T47D (cell line): ENCODE measurements around the gene EHMT2.
A peak's percentile ranks its signal among the peaks of the same experiment; 100 is the strongest.

Experiments
- DNase-seq, 2 experiments: peaks; one replicate each; pipeline versions ENCODE4 v3.0.0 to v3.0.0-alpha.2; 2011 to 2012; ENCODE audit warnings: low read depth in 1 of 2, low spot score in 1 of 2
- JUND ChIP-seq: IDR thresholded peaks from 2 replicates; pipeline ENCODE4 v1.6.1; 2012; ENCODE audit warnings: low read depth
- in situ Hi-C: cut with HindIII; loops from 2 replicates; pipeline ENCODE4 v1.10.0; 2016; ENCODE audit warnings: low sequenced_read_pairs, low pct_unique_long_range_greater_than_20kb

Gene EHMT2

DNA sequence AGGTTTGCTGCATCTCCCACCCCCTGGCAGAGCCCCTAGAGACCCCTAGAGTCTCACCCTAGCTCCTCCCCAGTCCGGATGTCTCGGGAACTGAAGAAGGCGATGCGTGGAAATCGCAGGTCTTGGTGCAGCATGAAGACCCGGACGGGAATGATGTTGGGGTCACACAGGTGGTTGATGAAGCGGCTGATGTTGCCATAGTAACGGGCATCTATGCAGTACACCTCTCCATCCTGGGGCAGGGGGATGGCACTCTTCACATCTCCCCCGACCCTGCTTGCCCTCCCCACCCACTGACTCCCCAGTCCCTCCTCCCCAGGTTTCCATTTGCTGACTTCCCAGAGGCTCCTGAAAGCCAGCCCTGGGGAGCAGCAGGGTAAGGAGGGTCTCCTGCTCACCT is 16.9 kb downstream of the EHMT2 start:
- TF ChIP-seq JUND: no peak
- no peak for DNase-seq
- in situ Hi-C loops: no loop called here

DNA sequence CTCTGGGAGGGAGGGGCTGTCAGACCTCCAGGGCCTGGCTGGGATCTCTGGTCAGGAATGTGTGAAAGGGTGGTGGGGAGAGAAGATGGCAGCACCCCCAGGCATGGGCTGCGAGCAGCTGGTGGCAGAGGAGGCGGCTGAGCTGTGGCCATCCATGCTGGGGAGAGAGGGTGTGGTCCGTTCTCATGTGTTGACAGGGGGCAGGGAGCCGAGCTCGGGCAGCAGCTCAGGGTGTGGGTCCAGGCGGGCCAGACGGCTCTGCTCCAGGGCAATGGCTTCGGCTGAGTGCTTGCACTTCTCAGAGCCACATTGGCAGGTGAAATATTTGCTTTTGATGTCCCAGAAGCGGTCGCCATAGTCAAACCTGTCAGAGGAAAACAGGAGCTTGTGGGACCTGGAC is 17.6 kb downstream of the EHMT2 start:
- no peak for TF ChIP-seq JUND
- DNase-seq: no peak
- in situ Hi-C loops: no loop called here

DNA sequence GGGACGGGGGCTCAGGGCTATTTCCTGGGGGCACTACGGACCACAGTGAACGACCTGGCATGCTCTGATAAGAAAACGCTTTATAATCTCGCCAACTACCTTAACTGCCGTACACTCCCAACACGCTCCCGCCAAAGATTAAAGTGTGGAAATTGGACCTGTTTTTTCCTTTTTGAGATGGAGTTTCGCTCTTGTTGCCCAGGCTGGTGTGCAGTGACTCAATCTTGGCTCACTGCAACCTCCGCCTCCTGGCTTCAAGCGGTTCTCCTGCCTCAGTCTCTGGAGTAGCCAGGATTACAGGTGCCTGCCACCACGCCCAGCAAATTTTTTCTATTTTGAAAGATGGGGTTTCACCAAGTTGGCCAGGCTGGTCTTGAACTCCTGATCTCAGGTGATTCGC is 18.4 kb downstream of the EHMT2 start:
- no peak for TF ChIP-seq JUND
- no peak for DNase-seq
- in situ Hi-C loops: no loop called here

DNA sequence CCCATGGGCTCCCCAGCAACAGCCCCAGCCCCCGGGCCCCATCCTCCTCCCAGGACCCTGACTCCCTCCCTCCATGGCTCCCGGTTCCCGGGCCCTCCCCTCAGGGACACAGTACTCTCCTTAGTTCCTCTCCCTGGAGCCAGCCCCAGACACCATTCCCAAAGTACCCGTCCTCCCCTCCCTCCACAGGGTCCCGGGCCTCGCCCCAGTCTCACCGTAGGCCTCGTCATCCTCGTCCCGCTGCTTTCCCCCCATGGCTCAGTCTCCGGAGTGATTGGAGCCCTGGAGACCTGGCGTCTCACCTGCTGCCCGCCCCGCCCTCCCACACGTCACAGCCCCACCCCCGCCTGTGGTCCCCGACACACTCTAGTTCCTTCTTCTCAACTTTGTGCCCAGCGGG is 18.8 kb downstream of the EHMT2 start, which contains the start of gene SLC44A4:
Gene SLC44A4 (minus strand): TSS at position 272 of the 400 bp plus-strand sequence. CDS start 17 bp downstream, at position 255.
- no peak for DNase-seq
- in situ Hi-C loops: no loop called here
- TF ChIP-seq JUND: no peak

GRCh38 chr6:31878222-31878621 is 19.3 kb downstream of the EHMT2 start:
- DNase-seq: no peak
- in situ Hi-C loops: no loop called here
- TF ChIP-seq JUND: no peak

GRCh38 chr6:31877651-31878161 is 19.8 kb downstream of the EHMT2 start:
- TF ChIP-seq JUND: no peak
- peak in 1 of 2 experiments; percentile 72 for DNase-seq
- in situ Hi-C loops: no loop called here

GRCh38 chr6:31877125-31877650 is 20.3 kb downstream of the EHMT2 start:
- TF ChIP-seq JUND: no peak
- DNase-seq: no peak
- in situ Hi-C loops: no loop called here

DNA sequence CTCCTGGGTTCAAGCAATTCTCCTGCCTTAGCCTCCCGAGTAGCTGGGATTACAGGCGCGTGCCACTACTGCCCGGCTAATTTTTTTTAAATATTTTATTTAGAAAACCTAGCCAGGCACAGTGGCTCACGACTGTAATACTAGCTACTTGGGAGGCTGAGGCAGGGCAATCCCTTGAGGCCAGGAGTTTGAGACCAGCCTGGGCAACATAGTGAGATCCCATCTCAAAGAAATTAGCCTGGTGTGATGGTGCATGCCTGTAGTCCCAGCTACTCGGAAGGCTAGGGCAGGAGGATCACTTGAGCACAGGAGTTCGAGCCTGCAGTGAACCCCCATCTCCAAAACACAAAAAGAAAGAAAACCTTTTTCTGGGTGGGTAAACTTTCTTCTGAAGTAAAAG is 21.1 kb downstream of the EHMT2 start:
- in situ Hi-C loops: no loop called here
- no peak for DNase-seq
- TF ChIP-seq JUND: no peak

GRCh38 chr6:31875877-31876276 is 21.6 kb downstream of the EHMT2 start:
- DNase-seq: no peak
- TF ChIP-seq JUND: no peak
- in situ Hi-C loops: no loop called here

DNA sequence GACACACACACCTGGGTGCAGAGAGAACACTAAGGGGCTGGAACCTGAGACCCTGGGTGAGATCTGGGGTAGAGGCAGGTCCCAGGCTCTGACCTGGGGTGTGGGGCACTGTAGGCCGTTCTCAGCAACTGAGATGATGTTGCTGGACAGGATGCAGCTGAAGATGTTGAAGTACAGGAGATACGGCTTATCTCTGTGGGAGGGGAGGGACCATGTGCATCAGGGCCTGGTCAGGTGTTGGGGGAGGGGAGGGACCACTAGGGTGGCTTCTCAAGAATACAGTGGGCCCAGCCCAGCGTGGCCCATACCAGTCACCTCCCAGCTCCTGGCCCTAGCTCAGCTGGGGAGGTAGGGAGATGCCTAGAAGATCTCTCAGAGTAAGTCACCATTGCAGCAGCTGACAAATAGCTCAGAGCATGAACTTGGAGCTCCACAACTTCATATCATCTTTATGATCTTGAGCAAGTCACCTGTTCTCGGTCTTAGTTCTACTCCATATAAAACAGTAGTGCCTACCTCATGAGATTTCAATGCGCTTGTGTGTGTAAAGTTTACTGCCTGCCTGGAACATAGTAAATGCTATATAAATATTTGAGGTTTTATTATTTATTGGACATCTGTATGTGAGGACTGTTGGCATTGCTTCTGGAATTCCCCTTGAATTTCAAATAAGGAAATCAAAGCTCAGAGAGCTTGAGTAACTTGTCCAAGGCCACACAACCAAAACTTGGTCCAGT is 22.5 kb downstream of the EHMT2 start:
- DNase-seq: peak; percentile 54 to 63
- in situ Hi-C loops: no loop called here
- TF ChIP-seq JUND: no peak; the same call in 1 of the 2 replicates

- peak; percentile 47 to 55 for DNase-seq
- TF ChIP-seq JUND: no peak
- in situ Hi-C loops: no loop called here
Observed at GRCh38 chr6:31874084-31874670, 23.3 kb downstream of the EHMT2 start.

GRCh38 chr6:31871046-31871659 is 26.3 kb downstream of the EHMT2 start:
- DNase-seq: no peak
- no peak for TF ChIP-seq JUND
- in situ Hi-C loops: no loop called here
